Peyer's patch (tissue), 4 donors: ENCODE results near the gene EYA2. TPM values are rescaled to one million over a fixed set of nuclear protein-coding genes. Genes with fewer than 3 reads are reported as not detected.
"Not testable (repeated sequence)": the region's sequence is repeated elsewhere in the genome, so short reads cannot be mapped to it uniquely, and the experiment has no call there.

Experiments used
- DNase-seq, 3 donors: peaks; one replicate each; pipeline ENCODE4 v3.0.0-alpha.2; 2017 to 2019
- H3K27ac ChIP-seq, 4 donors: fragments of 200-600 bp; sonication (generic); one replicate each; pipeline ENCODE4 v1.5.1; 2016 to 2019
- H3K27me3 ChIP-seq, 2 donors: fragments of 200-600 bp; sonication (generic); one replicate each; pipeline ENCODE4 v1.5.1; 2019
- H3K36me3 ChIP-seq, 3 donors: fragments of 200-600 bp; sonication (generic); one replicate each; pipeline ENCODE4 v1.5.1; 2016 to 2019
- H3K4me1 ChIP-seq, 4 donors: fragments of 200-600 bp; sonication (generic); one replicate each; pipeline ENCODE4 v1.5.1; 2016 to 2019
- H3K4me3 ChIP-seq, 4 donors: fragments of 200-600 bp; sonication (generic); 1 replicate in 3 of 4; 2 replicates in 1 of 4; pipeline ENCODE4 v1.5.1; 2016 to 2019; ENCODE audit warnings: mild to moderate bottlenecking in 1 of 4
- H3K9me3 ChIP-seq, 4 donors: fragments of 200-600 bp; sonication (generic); one replicate each; pipeline ENCODE4 v1.5.1; 2016 to 2019; ENCODE audit warnings: mild to moderate bottlenecking in 1 of 4
- POLR2A ChIP-seq, 2 donors: fragments of 450-650 bp; IDR thresholded peaks; one replicate each; pipeline ENCODE4 v1.5.1; 2017; ENCODE audit warnings: antibody characterized with exemption in 2 of 2, mild to moderate bottlenecking in 2 of 2, moderate library complexity in 2 of 2
- total RNA-seq, 4 donors: library from RNA; depleted of rRNA; stranded (reverse); fragments of >200 nt; gene quantifications; one replicate each; pipeline ENCODE4 v1.1.0, GENCODE V29; 2016
- TF ChIP-seq, protein P1 (sequence below), 6 experiments: fragments of 450-650 bp in 4 of 6; fragments of 200-600 bp in 2 of 6; sonication (generic) in 1 of 6; IDR thresholded peaks; one replicate each; pipeline ENCODE4 v1.5.1; 2017 to 2019; ENCODE audit warnings: antibody characterized with exemption in 6 of 6, mild to moderate bottlenecking in 3 of 6, moderate library complexity in 1 of 6

EYA2 gene
- total RNA-seq, 4 donors from 2014 or later: 0.40 to 1.7 TPM; not detected in 2

DNA sequence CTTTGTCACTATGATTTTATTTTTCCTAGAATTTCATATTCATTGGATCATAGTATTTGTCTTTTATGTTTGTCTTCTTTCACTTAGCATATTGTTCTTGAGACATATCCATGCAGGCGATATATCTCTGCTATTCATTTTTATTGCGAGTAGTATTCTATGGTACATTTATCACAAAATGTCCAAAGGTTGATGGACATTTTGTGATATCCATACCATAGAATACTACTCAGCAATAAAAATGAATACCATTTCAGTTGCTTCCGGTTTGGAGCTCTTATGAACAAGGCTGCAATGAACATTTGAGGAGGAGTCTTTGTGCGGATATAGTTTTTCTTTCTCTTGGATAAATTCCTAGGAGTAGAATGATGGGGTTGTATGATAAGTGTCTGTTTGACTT lies 28.8 kb upstream of the EYA2 start:
- H3K27ac ChIP-seq: no peak overlapping the region
- no peak for DNase-seq
- H3K27me3 ChIP-seq: no peaks in the 10 kb centered on the region
- TF ChIP-seq, protein P1, sequence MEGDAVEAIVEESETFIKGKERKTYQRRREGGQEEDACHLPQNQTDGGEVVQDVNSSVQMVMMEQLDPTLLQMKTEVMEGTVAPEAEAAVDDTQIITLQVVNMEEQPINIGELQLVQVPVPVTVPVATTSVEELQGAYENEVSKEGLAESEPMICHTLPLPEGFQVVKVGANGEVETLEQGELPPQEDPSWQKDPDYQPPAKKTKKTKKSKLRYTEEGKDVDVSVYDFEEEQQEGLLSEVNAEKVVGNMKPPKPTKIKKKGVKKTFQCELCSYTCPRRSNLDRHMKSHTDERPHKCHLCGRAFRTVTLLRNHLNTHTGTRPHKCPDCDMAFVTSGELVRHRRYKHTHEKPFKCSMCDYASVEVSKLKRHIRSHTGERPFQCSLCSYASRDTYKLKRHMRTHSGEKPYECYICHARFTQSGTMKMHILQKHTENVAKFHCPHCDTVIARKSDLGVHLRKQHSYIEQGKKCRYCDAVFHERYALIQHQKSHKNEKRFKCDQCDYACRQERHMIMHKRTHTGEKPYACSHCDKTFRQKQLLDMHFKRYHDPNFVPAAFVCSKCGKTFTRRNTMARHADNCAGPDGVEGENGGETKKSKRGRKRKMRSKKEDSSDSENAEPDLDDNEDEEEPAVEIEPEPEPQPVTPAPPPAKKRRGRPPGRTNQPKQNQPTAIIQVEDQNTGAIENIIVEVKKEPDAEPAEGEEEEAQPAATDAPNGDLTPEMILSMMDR (IDR thresholded peaks at IDR 0.05): no peak
- no peak for TF ChIP-seq POLR2A (IDR thresholded peaks at IDR 0.05)
- no peak overlapping the region for H3K4me3 ChIP-seq
- H3K4me1 ChIP-seq: no peaks in the 10 kb centered on the region
- H3K36me3 ChIP-seq: no peaks in the 10 kb centered on the region
- H3K9me3 ChIP-seq: peaks cover 0 to 7% (median 0%) of the 10 kb centered on the region in 4 donors

DNA sequence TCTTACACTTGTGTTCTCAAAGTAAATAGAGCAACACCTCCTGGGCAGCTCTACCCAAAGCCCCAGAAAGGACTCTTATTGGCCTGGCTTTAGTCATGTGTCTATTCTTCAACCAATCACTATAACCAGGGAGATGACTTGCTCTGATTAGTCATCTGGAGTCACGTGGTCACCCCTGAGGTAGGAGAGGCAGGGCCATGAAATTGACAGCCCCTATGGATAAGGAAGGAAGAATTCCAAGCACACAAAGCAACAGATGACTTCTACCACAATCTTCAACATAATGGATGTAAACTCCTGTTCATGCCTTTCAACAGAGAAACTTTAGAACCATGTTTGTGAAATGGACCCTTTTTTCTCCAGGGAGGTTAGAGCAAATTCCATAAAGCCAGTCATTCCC lies 24.6 kb upstream of the EYA2 start:
- Histone ChIP-seq H3K27me3 (no peaks in the 10 kb centered on the region), H3K4me1 (no peaks in the 10 kb centered on the region), H3K36me3 (no peaks in the 10 kb centered on the region), H3K4me3 (no peak overlapping the region), H3K27ac (no peak overlapping the region), H3K9me3 (peaks cover 0 to 7% (median 0%) of the 10 kb centered on the region in 4 donors)
- no peak for TF ChIP-seq POLR2A (IDR thresholded peaks at IDR 0.05)
- TF ChIP-seq, protein P1 (IDR thresholded peaks at IDR 0.05): no peak
- DNase-seq: no peak

DNA sequence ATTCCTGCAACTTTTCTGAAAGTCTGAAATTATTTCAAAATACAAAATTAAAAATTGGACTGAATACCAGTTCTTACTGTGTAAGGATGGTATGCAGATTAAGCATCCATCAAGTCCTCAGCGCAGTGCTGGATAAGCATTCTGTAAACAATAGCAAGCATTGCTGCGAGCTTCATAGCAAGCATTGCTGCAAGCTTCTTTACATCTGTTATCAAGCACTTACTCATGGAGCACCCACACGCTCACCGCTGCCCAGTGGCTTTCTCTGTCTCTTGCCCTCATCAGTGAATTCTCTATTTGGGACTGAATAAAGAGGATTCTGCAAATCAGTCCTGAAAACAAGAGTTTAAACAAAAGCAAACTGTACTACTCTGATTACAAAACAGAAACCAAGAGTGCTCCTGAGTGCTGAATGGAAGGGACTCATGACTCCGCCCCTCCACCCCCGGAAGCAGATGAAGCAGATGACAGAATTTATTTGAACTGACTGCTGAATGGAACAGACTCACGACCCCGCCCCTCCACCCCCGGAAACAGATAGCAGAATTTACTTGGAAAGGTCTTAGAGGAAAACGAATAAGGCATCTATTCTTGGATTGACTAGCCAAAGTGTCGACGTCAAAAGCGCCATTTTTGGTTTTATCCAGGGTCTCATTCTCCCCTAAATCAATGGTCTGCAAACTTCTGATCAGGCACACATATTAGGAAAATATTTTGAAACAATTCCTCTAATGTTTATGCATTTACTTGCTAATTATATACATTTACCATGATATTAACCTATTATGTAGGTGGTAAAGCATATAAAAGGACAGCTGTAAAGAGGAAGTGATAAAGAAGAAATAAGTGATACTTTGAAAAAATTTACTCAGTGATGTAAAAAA lies 22.1 kb upstream of the EYA2 start:
- H3K4me3 ChIP-seq: no peak overlapping the region
- no peak for TF ChIP-seq POLR2A (IDR thresholded peaks at IDR 0.05)
- TF ChIP-seq, protein P1 (IDR thresholded peaks at IDR 0.05): no peak
- H3K9me3 ChIP-seq: peaks cover 0 to 7% (median 0%) of the 10 kb centered on the region in 4 donors
- no peak overlapping the region for H3K27ac ChIP-seq
- no peak for DNase-seq
- H3K36me3 ChIP-seq: no peaks in the 10 kb centered on the region
- H3K4me1 ChIP-seq: no peaks in the 10 kb centered on the region
- H3K27me3 ChIP-seq: no peaks in the 10 kb centered on the region

DNA sequence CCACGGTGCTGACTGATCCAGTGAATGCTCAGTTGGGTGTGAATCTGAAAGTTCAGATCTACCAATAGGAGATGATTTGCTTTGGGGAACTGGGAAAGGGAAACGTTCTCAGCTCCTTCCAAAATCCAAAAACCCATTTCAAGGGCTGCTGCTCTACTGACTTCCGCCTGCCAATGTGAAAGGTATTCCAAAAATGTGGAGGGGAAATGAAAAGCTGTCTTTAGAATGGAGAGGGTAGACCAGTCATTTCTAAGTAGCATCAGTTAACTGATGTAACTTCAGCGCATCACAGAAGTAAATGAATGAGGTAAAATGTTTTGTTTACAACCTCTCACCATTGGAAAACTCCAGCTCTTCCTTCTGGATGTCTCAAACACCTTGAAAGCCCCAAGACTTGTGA lies 19.6 kb upstream of the EYA2 start:
- no peaks in the 10 kb centered on the region for H3K9me3 ChIP-seq
- DNase-seq: no peak
- H3K36me3 ChIP-seq: no peaks in the 10 kb centered on the region
- no peak overlapping the region for H3K27ac ChIP-seq
- no peaks in the 10 kb centered on the region for H3K27me3 ChIP-seq
- no peaks in the 10 kb centered on the region for H3K4me1 ChIP-seq
- no peak overlapping the region for H3K4me3 ChIP-seq
- no peak for TF ChIP-seq POLR2A (IDR thresholded peaks at IDR 0.05)
- TF ChIP-seq, protein P1 (IDR thresholded peaks at IDR 0.05): no peak

DNA sequence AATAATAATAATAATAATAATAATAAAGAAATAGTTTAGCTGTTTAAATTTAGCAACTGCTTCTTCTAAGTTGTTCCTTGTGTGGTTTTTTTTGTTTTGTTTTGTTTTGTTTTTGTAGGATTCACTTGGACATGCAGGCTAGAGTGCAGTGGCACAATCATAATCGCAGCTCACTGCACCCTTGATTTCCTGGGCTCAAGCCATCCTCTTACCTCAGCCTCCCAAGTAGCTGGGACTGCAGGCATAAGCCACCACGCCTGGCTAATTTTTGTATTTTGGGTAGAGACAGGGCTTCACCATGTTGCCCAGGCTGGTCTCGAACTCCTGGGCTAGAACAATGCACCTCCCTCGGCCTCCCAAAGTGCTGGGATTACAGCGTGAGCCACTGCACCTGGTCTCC lies 15.3 kb upstream of the EYA2 start:
- H3K27me3 ChIP-seq: no peaks in the 10 kb centered on the region
- H3K9me3 ChIP-seq: no peaks in the 10 kb centered on the region
- DNase-seq: no peak
- no peak for TF ChIP-seq POLR2A (IDR thresholded peaks at IDR 0.05)
- TF ChIP-seq, protein P1 (IDR thresholded peaks at IDR 0.05): no peak
- no peak overlapping the region for H3K27ac ChIP-seq
- no peaks in the 10 kb centered on the region for H3K36me3 ChIP-seq
- H3K4me1 ChIP-seq: no peaks in the 10 kb centered on the region
- H3K4me3 ChIP-seq: no peak overlapping the region

DNA sequence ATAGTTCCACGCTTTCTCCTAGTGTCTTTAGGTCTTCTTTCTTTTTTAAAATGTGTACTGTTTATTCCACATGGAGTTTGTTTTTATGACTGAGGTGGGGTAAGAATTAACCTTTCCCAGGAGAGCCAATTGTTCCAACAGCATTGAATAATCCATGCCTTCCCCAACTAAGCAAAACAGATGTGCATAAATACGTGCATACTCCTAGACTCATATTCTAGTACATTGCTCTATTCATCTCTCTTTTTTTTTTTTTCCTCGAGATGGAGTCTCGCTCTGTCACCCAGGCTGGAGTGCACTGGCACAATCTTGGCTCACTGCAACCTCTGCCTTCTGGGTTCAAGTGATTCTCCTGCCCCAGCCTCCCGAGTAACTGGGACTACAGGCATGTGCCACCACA lies 14.7 kb upstream of the EYA2 start:
- H3K4me1 ChIP-seq, H3K27me3 ChIP-seq, H3K9me3 ChIP-seq, H3K36me3 ChIP-seq, H3K4me3 ChIP-seq, DNase-seq, H3K27ac ChIP-seq: not testable (repeated sequence)
